GM19043 (cell line): ENCODE results near the gene CFAP73.

Source experiments
- ATAC-seq: cut with Tn5 transposase; IDR thresholded peaks from one replicate; pipeline ENCODE4 v1.9.1; 2021; ENCODE audit warnings: low read depth; ENCODE audit not compliant: unreplicated experiment

The CFAP73 gene

DNA sequence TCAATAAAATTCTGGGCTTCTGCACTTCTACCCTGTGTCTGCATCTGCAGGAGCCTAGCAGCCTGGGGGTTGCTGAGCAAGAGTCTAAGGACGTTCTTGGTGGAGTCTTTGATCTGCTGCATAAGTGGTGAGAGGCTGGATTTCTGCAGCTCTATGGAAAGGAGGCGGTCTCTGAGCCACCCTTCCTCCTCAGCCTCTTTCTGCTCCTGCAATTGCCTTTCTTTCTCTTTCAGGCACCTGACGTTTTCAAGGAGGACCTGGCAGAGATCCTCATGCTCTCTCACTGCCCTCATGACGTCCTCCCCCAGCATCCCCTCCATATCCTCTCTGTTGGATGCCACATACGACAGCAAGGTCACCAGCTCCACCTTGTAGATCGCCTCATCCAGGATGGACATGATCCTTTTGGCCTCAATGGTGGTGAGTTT is 58.1 kb downstream of the CFAP73 start:
- no peak for ATAC-seq

DNA sequence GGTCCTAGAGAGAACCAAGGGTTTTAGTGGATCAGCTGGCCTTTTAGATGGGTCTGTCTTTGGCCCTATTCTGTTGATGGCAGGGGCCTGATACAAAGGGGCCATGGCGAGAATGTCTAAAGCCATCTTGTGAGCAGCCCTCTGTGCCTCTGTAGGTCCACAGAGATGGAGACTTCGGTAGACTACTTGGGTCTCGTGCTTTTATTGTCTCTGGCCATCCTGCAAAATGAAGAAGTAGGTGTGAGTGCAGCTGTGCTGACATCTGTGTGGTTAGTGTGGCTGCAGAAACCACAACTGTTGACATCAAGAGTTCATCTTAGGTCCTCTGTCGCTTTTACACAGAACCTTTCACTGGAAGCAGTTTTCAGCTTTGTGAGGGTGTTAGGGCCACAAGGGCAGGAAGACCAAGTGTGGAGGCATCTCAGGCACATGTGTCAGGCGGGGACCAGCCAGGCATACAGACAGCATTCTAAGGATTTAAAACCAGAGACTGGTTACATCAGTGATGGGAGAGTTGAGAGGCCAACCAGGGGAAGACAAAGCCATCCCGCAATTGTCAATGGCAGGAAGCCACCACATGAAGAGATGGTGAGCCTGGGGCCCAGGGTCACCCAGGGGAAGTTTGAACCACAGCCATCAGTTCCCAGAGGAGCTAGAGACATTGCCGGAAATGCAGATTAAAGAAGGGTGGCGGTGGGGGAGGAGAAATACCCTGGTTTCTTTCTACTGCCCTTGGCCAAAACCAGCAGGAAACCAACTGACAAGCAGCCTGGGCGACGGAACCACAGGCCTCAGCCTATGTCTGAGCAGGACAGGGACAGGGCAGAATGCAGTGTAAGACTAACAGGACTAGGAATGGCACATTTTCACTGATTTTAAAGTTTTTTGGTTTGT is 58.8 kb downstream of the CFAP73 start:
- ATAC-seq: peak; percentile 68
